GM20000 (cell line): ENCODE results near the gene CLDND1.

Experiments used
- DNase-seq: peaks from one replicate; pipeline ENCODE4 v3.0.0; 2012; ENCODE audit warnings: low spot score
- CTCF ChIP-seq: IDR thresholded peaks from 2 replicates; pipeline ENCODE4 v1.5.1; 2012; ENCODE audit warnings: mild to moderate bottlenecking, control low read depth; ENCODE audit errors: extremely low read depth, missing control alignments

The CLDND1 gene

GRCh38 chr3:98497381-98497780 lies 25.3 kb downstream of the CLDND1 start, which contains the start of gene OR5K2:
TSS of gene OR5K2 (plus strand) at chr3:98497681. CDS start at chr3:98497681, 0 bp downstream.
- TF ChIP-seq CTCF: no peak
- no peak for DNase-seq

GRCh38 chr3:98483626-98484025 lies 39.1 kb downstream of the CLDND1 start:
- TF ChIP-seq CTCF: no peak
- DNase-seq: no peak

GRCh38 chr3:98482717-98483482 lies 39.8 kb downstream of the CLDND1 start:
- DNase-seq: no peak
- TF ChIP-seq CTCF: no peak
